Lower leg skin (tissue), 3 donors: ENCODE measurements around the gene KLHDC8B.

Experiments
- CTCF ChIP-seq, 3 donors: fragments of 450-650 bp; IDR thresholded peaks; one replicate each; pipeline ENCODE4 v1.5.1; 2016; ENCODE audit warnings: antibody characterized with exemption in 3 of 3, mild to moderate bottlenecking in 3 of 3, moderate library complexity in 2 of 3
- POLR2A ChIP-seq, 2 donors: fragments of 450-650 bp; IDR thresholded peaks; one replicate each; pipeline ENCODE4 v1.6.1; 2016 to 2017; ENCODE audit warnings: antibody characterized with exemption in 2 of 2, mild to moderate bottlenecking in 1 of 2, moderate library complexity in 1 of 2

- no peak for TF ChIP-seq CTCF (IDR thresholded peaks at IDR 0.05)
- TF ChIP-seq POLR2A (IDR thresholded peaks at IDR 0.05) = no peak
Observed at GRCh38 chr3:49131576-49131975, 39.8 kb upstream of the KLHDC8B start.
